Natural killer cell (primary cell): ENCODE results near the gene CBX5. TPM values are rescaled to one million over a fixed set of nuclear protein-coding genes. Genes with fewer than 3 reads are reported as not detected.

ENCODE experiments used
- ATAC-seq, 3 donors: fragments of 150-1000 bp in 2 of 3; fragments of 200-7000 bp in 1 of 3; cut with Tn5 transposase; 1 replicate in 1 of 3; 2 replicates in 2 of 3; pipeline ENCODE4 v1.10.0; 2021; ENCODE audit warnings: mild to moderate bottlenecking in 2 of 3, moderate library complexity in 2 of 3
- DNase-seq, 2 donors: peaks; one replicate each; pipeline versions ENCODE4 v3.0.0 to v3.0.0-alpha.2; 2013 to 2021; ENCODE audit warnings: mixed read lengths in 1 of 2
- H3K27ac ChIP-seq: one replicate; pipeline ENCODE4 v1.5.1; 2013; ENCODE audit warnings: mild to moderate bottlenecking, low read length
- H3K27me3 ChIP-seq: one replicate; pipeline ENCODE4 v1.6.1; 2013; ENCODE audit warnings: low read length; ENCODE audit not compliant: control insufficient read depth, insufficient read depth
- H3K36me3 ChIP-seq: one replicate; pipeline ENCODE4 v1.6.1; 2013; ENCODE audit warnings: low read length; ENCODE audit not compliant: control insufficient read depth, insufficient read depth
- H3K4me1 ChIP-seq: one replicate; pipeline ENCODE4 v1.6.1; 2013; ENCODE audit warnings: low read length; ENCODE audit not compliant: control insufficient read depth, insufficient read depth
- H3K4me3 ChIP-seq: one replicate; pipeline ENCODE4 v1.5.1; 2013; ENCODE audit warnings: low read length
- H3K9me3 ChIP-seq: one replicate; pipeline ENCODE4 v1.6.1; 2013; ENCODE audit warnings: low read length; ENCODE audit not compliant: control insufficient read depth, insufficient read depth
- H3K27ac Mint-ChIP-seq, 2 donors: one replicate each; pipeline ENCODE4 v1.8.0; 2022; ENCODE audit warnings: mild to moderate bottlenecking in 2 of 2, mixed read lengths in 2 of 2, moderate library complexity in 1 of 2
- H3K27me3 Mint-ChIP-seq, 2 donors: one replicate each; pipeline ENCODE4 v1.8.0; 2022; ENCODE audit warnings: low read depth in 2 of 2, mixed read lengths in 2 of 2
- H3K36me3 Mint-ChIP-seq: one replicate; pipeline ENCODE4 v1.8.0; 2022; ENCODE audit warnings: mixed read lengths
- H3K4me1 Mint-ChIP-seq, 2 donors: one replicate each; pipeline ENCODE4 v1.8.0; 2022; ENCODE audit warnings: mixed read lengths in 2 of 2
- H3K4me3 Mint-ChIP-seq: one replicate; pipeline ENCODE4 v1.8.0; 2022; ENCODE audit warnings: mild to moderate bottlenecking, moderate library complexity, mixed read lengths
- H3K9me3 Mint-ChIP-seq, 2 donors: one replicate each; pipeline ENCODE4 v1.8.0; 2022; ENCODE audit warnings: mixed read lengths in 2 of 2
- WGBS: methylation state at CpG from one replicate; pipeline ENCODE4 v1.1.7; 2013; ENCODE audit warnings: missing lambda C conversion rate; ENCODE audit not compliant: insufficient coverage; 5-methylcytosine and 5-hydroxymethylcytosine counted together
- intact Hi-C: fragments of 100-400 bp; cut with micrococcal nuclease; formaldehyde crosslinking; loops from one replicate; pipeline ENCODE4 v1.14.2; 2022
- total RNA-seq, 4 donors: library from RNA; stranded (reverse); fragments of 120-200 nt in 1 of 4; gene quantifications; one replicate each; pipeline versions ENCODE4 v1.2.3 to v1.2.4, GENCODE V29; 2013 to 2022
- TF ChIP-seq, protein P1 (sequence below): fragments of 200-600 bp; IDR thresholded peaks from one replicate; pipeline ENCODE4 v1.8.0; 2022; ENCODE audit warnings: antibody characterized with exemption

CBX5 gene
- total RNA-seq, 3 donors from 2014 or later (not counting 1 experiment from before 2014, with no cell fraction given), result 30.8 to 42.3 (median 36.5) TPM

DNA sequence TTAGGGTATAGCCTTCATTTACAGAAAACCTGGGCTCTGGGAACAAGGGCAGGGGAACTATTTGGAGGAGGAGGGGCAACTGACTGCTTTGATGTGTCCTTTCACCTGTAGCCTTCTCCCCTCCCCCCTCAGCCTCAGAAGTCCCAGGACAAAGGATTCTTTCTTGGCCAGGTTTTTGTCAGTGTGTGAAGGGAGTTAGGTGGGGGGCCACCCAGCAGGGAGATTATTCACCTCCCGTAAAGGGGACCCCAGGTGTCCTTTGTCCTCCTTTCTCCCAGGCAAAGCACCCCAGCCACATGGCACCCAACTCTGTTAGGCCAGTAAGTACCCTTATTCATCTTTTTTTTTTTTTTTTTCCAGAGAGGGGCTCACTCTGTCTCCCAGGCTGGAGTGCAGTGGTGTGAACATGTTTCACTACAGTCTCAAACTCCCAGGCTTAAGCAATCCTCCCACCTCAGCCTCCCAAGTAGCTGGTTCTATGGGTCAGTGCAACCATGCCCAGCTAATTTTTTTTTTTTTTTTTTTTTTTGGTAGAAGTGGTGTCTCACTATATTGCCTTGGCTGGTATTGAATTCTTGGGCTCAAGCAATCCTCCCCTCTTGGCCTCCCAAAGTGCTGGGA is 21.6 kb upstream of the CBX5 start:
- DNase-seq (no peak), ATAC-seq (no peak)
- Mint-ChIP-seq H3K4me3 (peak overlapping the region; percentile 58), H3K36me3 (no peaks in the 10 kb centered on the region), H3K27ac (peak overlapping the region in 1 of 2 donors; percentile 38), H3K27me3 (peaks cover 6 to 16% of the 10 kb centered on the region in 2 donors), H3K4me1 (peaks cover 43 to 72% of the 10 kb centered on the region in 2 donors), H3K9me3 (no peaks in the 10 kb centered on the region)
- H3K9me3 ChIP-seq, result no peaks in the 10 kb centered on the region
- H3K27ac ChIP-seq, result no peak overlapping the region
- peaks cover 45% of the 10 kb centered on the region for H3K4me1 ChIP-seq
- no peak overlapping the region for H3K4me3 ChIP-seq
- no peaks in the 10 kb centered on the region for H3K36me3 ChIP-seq
- TF ChIP-seq, protein P1, sequence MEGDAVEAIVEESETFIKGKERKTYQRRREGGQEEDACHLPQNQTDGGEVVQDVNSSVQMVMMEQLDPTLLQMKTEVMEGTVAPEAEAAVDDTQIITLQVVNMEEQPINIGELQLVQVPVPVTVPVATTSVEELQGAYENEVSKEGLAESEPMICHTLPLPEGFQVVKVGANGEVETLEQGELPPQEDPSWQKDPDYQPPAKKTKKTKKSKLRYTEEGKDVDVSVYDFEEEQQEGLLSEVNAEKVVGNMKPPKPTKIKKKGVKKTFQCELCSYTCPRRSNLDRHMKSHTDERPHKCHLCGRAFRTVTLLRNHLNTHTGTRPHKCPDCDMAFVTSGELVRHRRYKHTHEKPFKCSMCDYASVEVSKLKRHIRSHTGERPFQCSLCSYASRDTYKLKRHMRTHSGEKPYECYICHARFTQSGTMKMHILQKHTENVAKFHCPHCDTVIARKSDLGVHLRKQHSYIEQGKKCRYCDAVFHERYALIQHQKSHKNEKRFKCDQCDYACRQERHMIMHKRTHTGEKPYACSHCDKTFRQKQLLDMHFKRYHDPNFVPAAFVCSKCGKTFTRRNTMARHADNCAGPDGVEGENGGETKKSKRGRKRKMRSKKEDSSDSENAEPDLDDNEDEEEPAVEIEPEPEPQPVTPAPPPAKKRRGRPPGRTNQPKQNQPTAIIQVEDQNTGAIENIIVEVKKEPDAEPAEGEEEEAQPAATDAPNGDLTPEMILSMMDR, result no peak
- H3K27me3 ChIP-seq, result peaks cover 11% of the 10 kb centered on the region
- intact Hi-C loops, result no loop called here
- 100% methylated on average over 1 of the region's 1 CpG for WGBS

DNA sequence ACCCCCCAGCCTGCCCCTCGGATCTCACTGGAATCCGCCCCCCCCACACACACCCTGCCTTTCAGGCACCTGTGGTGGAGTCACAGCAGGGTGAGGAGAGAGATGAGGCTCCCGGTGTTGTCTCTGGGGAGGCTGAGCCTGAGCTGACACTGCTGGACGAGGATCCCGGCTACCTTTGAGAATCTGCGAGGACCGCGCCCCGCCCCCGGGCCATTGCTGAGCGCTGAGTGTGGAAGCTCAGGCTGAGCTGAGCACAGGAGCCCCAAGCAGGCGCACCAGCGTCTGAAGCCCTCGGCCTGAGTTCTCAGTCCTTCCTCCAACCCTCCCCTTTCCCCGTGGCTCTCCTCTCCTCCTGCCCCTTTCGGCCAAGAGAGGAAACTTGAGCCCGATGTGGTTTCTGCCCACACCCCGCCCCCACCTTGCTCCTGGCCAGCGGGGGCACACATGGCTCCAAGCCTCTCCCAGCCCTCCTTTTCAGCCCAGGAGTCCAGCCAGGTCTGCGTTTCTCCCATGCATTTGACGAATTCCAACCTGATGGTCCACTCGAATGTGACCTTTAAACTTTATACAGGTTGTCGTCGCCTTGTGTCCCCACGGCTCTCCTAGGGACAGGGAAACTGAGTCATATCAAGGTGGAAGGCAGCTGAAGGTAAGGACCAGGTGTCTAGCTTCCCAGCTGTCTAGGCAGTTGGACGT is 21.0 kb upstream of the CBX5 start, which contains the start of gene NFE2:
Gene NFE2 (minus strand): TSS at position 284 of the 696 bp plus-strand sequence. CDS start 5,767 bp downstream, outside the sequence.
- H3K4me3 Mint-ChIP-seq, result peak within 1 kb of the TSS; percentile 2
- DNase-seq (peak in 1 of 2 donors; percentile 53), ATAC-seq (peak in 2 of 3 donors; percentile 25 to 46)
- peaks cover 6 to 16% of the 10 kb centered on the region in 2 donors for H3K27me3 Mint-ChIP-seq
- H3K27ac Mint-ChIP-seq, result peak within 1 kb of the TSS in 1 of 2 donors; percentile 38
- intact Hi-C loops, result no loop called here
- no peaks in the 10 kb centered on the region for H3K9me3 Mint-ChIP-seq
- no peak within 1 kb of the TSS for H3K4me3 ChIP-seq
- H3K36me3 ChIP-seq, result no peaks in the 10 kb centered on the region
- H3K4me1 Mint-ChIP-seq, result peaks cover 42 to 75% of the 10 kb centered on the region in 2 donors
- TF ChIP-seq, protein P1, result no peak
- WGBS, result 10% methylated on average over 24 of the region's 26 CpGs
- H3K27ac ChIP-seq, result no peak within 1 kb of the TSS
- H3K9me3 ChIP-seq, result no peaks in the 10 kb centered on the region
- H3K4me1 ChIP-seq, result peaks cover 43% of the 10 kb centered on the region
- H3K27me3 ChIP-seq, result peaks cover 11% of the 10 kb centered on the region
- H3K36me3 Mint-ChIP-seq, result no peaks in the 10 kb centered on the region

DNA sequence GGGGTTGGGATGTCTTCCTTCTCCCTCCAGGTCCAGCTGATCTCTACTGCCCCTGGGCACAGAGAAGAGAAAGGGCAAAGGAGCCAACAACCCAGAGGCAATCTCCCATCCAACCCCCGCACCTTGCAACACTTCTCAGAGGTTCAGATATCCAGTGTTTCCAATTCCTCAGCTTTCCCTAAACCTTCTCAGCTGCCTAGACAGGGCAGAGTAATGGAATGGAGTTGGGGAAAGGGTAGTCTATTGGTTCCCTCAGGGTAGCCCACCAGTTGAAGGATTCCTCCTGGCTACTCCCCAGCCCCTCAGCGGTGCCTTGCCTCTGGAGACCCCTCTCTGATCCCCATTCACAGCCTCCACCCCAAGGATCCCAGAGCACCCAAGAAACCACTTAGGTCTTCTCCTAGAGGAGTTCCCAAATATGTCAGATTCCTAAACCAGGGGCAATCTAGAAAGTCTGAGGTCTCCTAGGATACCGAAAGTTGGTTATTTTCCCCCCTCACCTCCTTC is 20.4 kb upstream of the CBX5 start:
- Mint-ChIP-seq H3K4me3 (peak overlapping the region; percentile 2), H3K9me3 (no peaks in the 10 kb centered on the region), H3K27me3 (peaks cover 6 to 16% of the 10 kb centered on the region in 2 donors), H3K4me1 (peaks cover 47 to 76% of the 10 kb centered on the region in 2 donors), H3K36me3 (no peaks in the 10 kb centered on the region), H3K27ac (no peak overlapping the region)
- DNase-seq (no peak), ATAC-seq (no peak)
- Histone ChIP-seq H3K36me3 (no peaks in the 10 kb centered on the region), H3K9me3 (no peaks in the 10 kb centered on the region), H3K27ac (no peak overlapping the region), H3K27me3 (peaks cover 11% of the 10 kb centered on the region), H3K4me3 (no peak overlapping the region), H3K4me1 (peaks cover 41% of the 10 kb centered on the region)
- 15% methylated on average over 2 of the region's 3 CpGs for WGBS
- TF ChIP-seq, protein P1, result no peak
- intact Hi-C loops, result no loop called here
